H9 (cell line): ENCODE results near the gene DDIT4. TPM values are rescaled to one million over a fixed set of nuclear protein-coding genes. Genes with fewer than 3 reads are reported as not detected.

ENCODE experiments used
- DNase-seq: peaks from one replicate; pipeline ENCODE4 v3.0.0-alpha.2; 2017
- H2AFZ ChIP-seq: one replicate; pipeline ENCODE4 v1.6.1; 2013; ENCODE audit warnings: mild to moderate bottlenecking, low read length, control low read depth, moderate library complexity
- H2AK5ac ChIP-seq: 2 replicates; pipeline ENCODE4 v1.6.1; 2013; ENCODE audit warnings: low read length, control low read depth, mixed read lengths; ENCODE audit not compliant: insufficient read length
- H2BK120ac ChIP-seq: one replicate; pipeline ENCODE4 v1.6.1; 2013; ENCODE audit warnings: low read depth, mild to moderate bottlenecking, low read length, control low read depth, inconsistent platforms; ENCODE audit not compliant: poor library complexity, severe bottlenecking
- H2BK12ac ChIP-seq: 2 replicates; pipeline ENCODE4 v1.6.1; 2013; ENCODE audit warnings: low read length, control low read depth, mixed read lengths, low read depth; ENCODE audit not compliant: insufficient read length
- H2BK15ac ChIP-seq: 2 replicates; pipeline ENCODE4 v1.6.1; 2013; ENCODE audit warnings: low read depth, low read length, control low read depth
- H2BK20ac ChIP-seq: one replicate; pipeline ENCODE4 v1.6.1; 2013; ENCODE audit warnings: low read depth, mild to moderate bottlenecking, low read length, control low read depth, inconsistent platforms; ENCODE audit not compliant: poor library complexity, severe bottlenecking
- H2BK5ac ChIP-seq: 2 replicates; pipeline ENCODE4 v1.6.1; 2013; ENCODE audit warnings: low read length, control low read depth, mixed read lengths; ENCODE audit not compliant: insufficient read length
- H3K14ac ChIP-seq: 2 replicates; pipeline ENCODE4 v1.6.1; 2013; ENCODE audit warnings: low read length, control low read depth; ENCODE audit not compliant: insufficient read depth
- H3K18ac ChIP-seq: 2 replicates; pipeline ENCODE4 v1.6.1; 2013; ENCODE audit warnings: low read depth, mild to moderate bottlenecking, mixed read lengths, low read length, control low read depth; ENCODE audit not compliant: insufficient read length
- H3K23ac ChIP-seq: 2 replicates; pipeline ENCODE4 v1.6.1; 2013; ENCODE audit warnings: low read length, control low read depth, mixed read lengths, low read depth; ENCODE audit not compliant: insufficient read length
- H3K23me2 ChIP-seq: 2 replicates; pipeline ENCODE4 v1.6.1; 2013; ENCODE audit warnings: low read depth, mild to moderate bottlenecking, mixed read lengths, low read length, control low read depth; ENCODE audit not compliant: insufficient read length, poor library complexity, severe bottlenecking
- H3K27ac ChIP-seq: 2 replicates; pipeline ENCODE4 v1.5.1; 2013; ENCODE audit warnings: low read length, control low read depth, mixed read lengths, low read depth; ENCODE audit not compliant: insufficient read length
- H3K27me3 ChIP-seq: 2 replicates; pipeline ENCODE4 v1.6.1; 2013; ENCODE audit warnings: low read length, control low read depth, inconsistent platforms; ENCODE audit not compliant: insufficient read depth
- H3K4ac ChIP-seq: 2 replicates; pipeline ENCODE4 v1.6.1; 2013; ENCODE audit warnings: low read depth, mild to moderate bottlenecking, control low read depth, inconsistent platforms, low read length, moderate library complexity
- H3K4me1 ChIP-seq: 2 replicates; pipeline ENCODE4 v1.6.1; 2013; ENCODE audit warnings: low read length, control low read depth, inconsistent platforms; ENCODE audit not compliant: insufficient read depth
- H3K4me2 ChIP-seq: 2 replicates; pipeline ENCODE4 v1.6.1; 2013; ENCODE audit warnings: low read length, control low read depth, mixed read lengths; ENCODE audit not compliant: insufficient read length, insufficient read depth
- H3K56ac ChIP-seq: 2 replicates; pipeline ENCODE4 v1.6.1; 2013; ENCODE audit warnings: low read depth, mild to moderate bottlenecking, mixed read lengths, low read length, control low read depth; ENCODE audit not compliant: insufficient read length
- H3K79me1 ChIP-seq: 2 replicates; pipeline ENCODE4 v1.6.1; 2013; ENCODE audit warnings: low read depth, mild to moderate bottlenecking, moderate library complexity, low read length, control low read depth, inconsistent platforms; ENCODE audit not compliant: insufficient read depth, poor library complexity, severe bottlenecking
- H3K79me2 ChIP-seq: 2 replicates; pipeline ENCODE4 v1.6.1; 2013; ENCODE audit warnings: low read length, control low read depth, inconsistent platforms; ENCODE audit not compliant: insufficient read depth
- H3K9ac ChIP-seq: 2 replicates; pipeline ENCODE4 v1.6.1; 2013; ENCODE audit warnings: low read length, control low read depth, mixed read lengths; ENCODE audit not compliant: insufficient read length; ENCODE audit errors: extremely low read depth
- H3K9me3 ChIP-seq: one replicate; pipeline ENCODE4 v1.6.1; 2013; ENCODE audit warnings: low read depth, low read length, inconsistent platforms; ENCODE audit not compliant: control insufficient read depth
- H3T11ph ChIP-seq: one replicate; pipeline ENCODE4 v1.6.1; 2013; ENCODE audit warnings: mild to moderate bottlenecking, low read length, control low read depth, inconsistent platforms
- H4K20me1 ChIP-seq: one replicate; pipeline ENCODE4 v1.6.1; 2013; ENCODE audit not compliant: control insufficient read depth, insufficient read length, insufficient read depth
- H4K5ac ChIP-seq: 2 replicates; pipeline ENCODE4 v1.6.1; 2013; ENCODE audit warnings: low read depth, mild to moderate bottlenecking, mixed read lengths, low read length, control low read depth; ENCODE audit not compliant: insufficient read length
- H4K8ac ChIP-seq: replicated peaks from 2 replicates; pipeline ENCODE4 v1.6.1; 2013; ENCODE audit warnings: low read length, control low read depth, mixed read lengths, low read depth; ENCODE audit not compliant: insufficient read length
- H4K91ac ChIP-seq: 2 replicates; pipeline ENCODE4 v1.6.1; 2013; ENCODE audit warnings: low read depth, mild to moderate bottlenecking, moderate library complexity, mixed read lengths, low read length, control low read depth; ENCODE audit not compliant: insufficient read length
- H3K27ac Mint-ChIP-seq, 3 experiments: 2 replicates in 2 of 3; 3 replicates in 1 of 3; pipeline ENCODE4 v1.8.0; 2020 to 2021; ENCODE audit warnings: mixed read lengths in 3 of 3, mild to moderate bottlenecking in 1 of 3, moderate library complexity in 1 of 3
- H3K27me3 Mint-ChIP-seq: 2 replicates; pipeline ENCODE4 v1.8.0; 2021; ENCODE audit warnings: low read depth, mild to moderate bottlenecking, moderate library complexity, mixed read lengths
- H3K36me3 Mint-ChIP-seq, 3 experiments: 2 replicates in 2 of 3; 3 replicates in 1 of 3; pipeline ENCODE4 v1.8.0; 2020 to 2021; ENCODE audit warnings: low read depth in 3 of 3, mixed read lengths in 3 of 3; ENCODE audit not compliant: insufficient read depth in 1 of 3
- H3K4me1 Mint-ChIP-seq, 2 experiments: 2 replicates each; pipeline ENCODE4 v1.8.0; 2020; ENCODE audit warnings: mixed read lengths in 2 of 2
- H3K4me3 Mint-ChIP-seq, 2 experiments: 2 replicates in 1 of 2; 3 replicates in 1 of 2; pipeline ENCODE4 v1.8.0; 2020 to 2021; ENCODE audit warnings: mild to moderate bottlenecking in 2 of 2, mixed read lengths in 2 of 2, moderate library complexity in 1 of 2
- H3K9me3 Mint-ChIP-seq, 2 experiments: 2 replicates in 1 of 2; 3 replicates in 1 of 2; pipeline ENCODE4 v1.8.0; 2020; ENCODE audit warnings: mild to moderate bottlenecking in 2 of 2, mixed read lengths in 2 of 2, moderate library complexity in 1 of 2
- WGBS: extraction: QIAGEN DNeasy Blood & Tissue Kit; methylation state at CpG from one replicate; pipeline ENCODE4 v1.1.7; 2013; ENCODE audit warnings: missing lambda C conversion rate, low lambda C conversion rate, mixed read lengths; ENCODE audit not compliant: insufficient read length; ENCODE audit errors: extremely low coverage; 5-methylcytosine and 5-hydroxymethylcytosine counted together
- total RNA-seq: library from RNA; stranded (reverse); gene quantifications from 2 replicates; pipeline ENCODE4 v1.2.1, GENCODE V29; 2021
- TF ChIP-seq, protein P1 (sequence below): fragments of 200-600 bp; sonication (generic); conservative IDR thresholded peaks from 3 replicates; pipeline ENCODE4 v1.8.0; 2021; ENCODE audit warnings: antibody characterized with exemption, mild to moderate bottlenecking

Gene DDIT4
- total RNA-seq, 1 experiment from 2014 or later: 84.0 TPM

DNA sequence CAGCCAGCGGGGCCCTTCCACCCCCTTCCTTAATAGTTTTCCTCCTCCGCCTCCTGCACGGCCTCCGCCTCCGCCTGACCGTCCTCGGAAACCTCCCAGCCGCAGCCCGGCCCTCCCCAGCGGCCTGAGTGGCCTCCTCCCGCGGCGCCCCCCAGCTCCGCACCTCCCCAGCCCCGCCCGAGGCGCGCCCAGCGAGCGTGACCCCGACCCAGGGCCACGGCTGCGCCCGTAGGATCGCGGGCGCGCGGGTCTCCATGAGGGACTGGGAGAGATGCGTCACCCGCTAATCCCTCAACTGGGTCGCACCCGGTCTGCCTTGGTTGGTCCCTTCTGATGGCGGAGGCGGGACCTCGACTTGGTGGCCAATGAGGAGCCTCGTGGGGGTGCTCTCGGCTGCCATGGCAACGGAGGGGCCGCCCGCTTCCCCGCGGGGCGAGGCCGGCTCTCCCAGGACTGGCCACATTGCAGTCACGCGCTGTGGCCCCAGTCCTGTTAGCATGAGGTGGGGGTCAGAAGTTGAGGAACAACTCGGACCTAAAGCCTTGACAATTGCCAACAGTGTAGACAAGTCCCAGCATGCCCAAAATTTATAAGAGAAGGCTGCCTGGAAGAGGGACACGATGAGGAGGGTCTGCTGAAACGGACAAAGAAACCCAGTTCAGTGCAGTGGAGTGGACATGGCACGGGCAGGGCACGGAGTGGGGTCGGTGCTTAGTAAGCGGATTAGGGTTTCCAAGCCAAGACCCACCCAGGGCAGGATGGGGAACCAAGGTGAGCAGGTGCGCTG is 24.3 kb downstream of the DDIT4 start:
- H4K8ac ChIP-seq: no peak overlapping the region
- H3K9ac ChIP-seq: peak overlapping the region; percentile 39
- H4K5ac ChIP-seq: peak overlapping the region; percentile 11
- H3K4me1 ChIP-seq: peaks cover 3% of the 10 kb centered on the region; the same call in 1 of the 2 replicates
- peaks cover 0 to 2% (median 0%) of the 10 kb centered on the region in 3 experiments; a peak in 2 of 7 replicates for H3K36me3 Mint-ChIP-seq
- TF ChIP-seq, protein P1, sequence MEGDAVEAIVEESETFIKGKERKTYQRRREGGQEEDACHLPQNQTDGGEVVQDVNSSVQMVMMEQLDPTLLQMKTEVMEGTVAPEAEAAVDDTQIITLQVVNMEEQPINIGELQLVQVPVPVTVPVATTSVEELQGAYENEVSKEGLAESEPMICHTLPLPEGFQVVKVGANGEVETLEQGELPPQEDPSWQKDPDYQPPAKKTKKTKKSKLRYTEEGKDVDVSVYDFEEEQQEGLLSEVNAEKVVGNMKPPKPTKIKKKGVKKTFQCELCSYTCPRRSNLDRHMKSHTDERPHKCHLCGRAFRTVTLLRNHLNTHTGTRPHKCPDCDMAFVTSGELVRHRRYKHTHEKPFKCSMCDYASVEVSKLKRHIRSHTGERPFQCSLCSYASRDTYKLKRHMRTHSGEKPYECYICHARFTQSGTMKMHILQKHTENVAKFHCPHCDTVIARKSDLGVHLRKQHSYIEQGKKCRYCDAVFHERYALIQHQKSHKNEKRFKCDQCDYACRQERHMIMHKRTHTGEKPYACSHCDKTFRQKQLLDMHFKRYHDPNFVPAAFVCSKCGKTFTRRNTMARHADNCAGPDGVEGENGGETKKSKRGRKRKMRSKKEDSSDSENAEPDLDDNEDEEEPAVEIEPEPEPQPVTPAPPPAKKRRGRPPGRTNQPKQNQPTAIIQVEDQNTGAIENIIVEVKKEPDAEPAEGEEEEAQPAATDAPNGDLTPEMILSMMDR: no peak
- H2BK15ac ChIP-seq: no peak overlapping the region
- H2BK120ac ChIP-seq: no peak overlapping the region
- no peaks in the 10 kb centered on the region for H3K27me3 ChIP-seq
- no CpG with 5 or more reads among the region's 55 CpGs for WGBS
- no peak overlapping the region for H2AK5ac ChIP-seq
- no peak overlapping the region for H3K56ac ChIP-seq
- peak; percentile 98 for DNase-seq
- peak overlapping the region; percentile 73 to 81 for H3K4me3 Mint-ChIP-seq
- H3K14ac ChIP-seq: peak overlapping the region; percentile 59; the same call in 1 of the 2 replicates
- peaks cover 8% of the 10 kb centered on the region for H3K23me2 ChIP-seq
- H3K4me2 ChIP-seq: peak overlapping the region; percentile 85
- H3K9me3 ChIP-seq: no peaks in the 10 kb centered on the region
- H3K4ac ChIP-seq: no peak overlapping the region
- no peak overlapping the region for H2BK5ac ChIP-seq
- H3K9me3 Mint-ChIP-seq: no peaks in the 10 kb centered on the region; a peak in 1 of 5 replicates
- H3T11ph ChIP-seq: no peak overlapping the region
- no peak overlapping the region for H2BK20ac ChIP-seq
- peaks cover 2% of the 10 kb centered on the region; the same call in 1 of the 2 replicates for H3K27me3 Mint-ChIP-seq
- H4K91ac ChIP-seq: no peak overlapping the region
- H3K79me1 ChIP-seq: no peaks in the 10 kb centered on the region
- peak overlapping the region; percentile 57 to 90 (median 59); a peak in 4 of 7 replicates for H3K27ac Mint-ChIP-seq
- H4K20me1 ChIP-seq: no peaks in the 10 kb centered on the region
- no peak overlapping the region for H3K23ac ChIP-seq
- H3K18ac ChIP-seq: peak overlapping the region; percentile 78
- H3K4me1 Mint-ChIP-seq: peaks cover 17 to 34% of the 10 kb centered on the region in 2 experiments
- no peak overlapping the region for H2AFZ ChIP-seq
- H2BK12ac ChIP-seq: peak overlapping the region; percentile 46
- no peaks in the 10 kb centered on the region for H3K79me2 ChIP-seq
- no peak overlapping the region for H3K27ac ChIP-seq
